Measurements from ENCODE around the gene NR0B1.

Gene NR0B1

GRCh38 chrX:30270639-30271038, 38.6 kb downstream of the NR0B1 start:
- DNase-seq (ENCODE audit: low spot score): no peak

DNA sequence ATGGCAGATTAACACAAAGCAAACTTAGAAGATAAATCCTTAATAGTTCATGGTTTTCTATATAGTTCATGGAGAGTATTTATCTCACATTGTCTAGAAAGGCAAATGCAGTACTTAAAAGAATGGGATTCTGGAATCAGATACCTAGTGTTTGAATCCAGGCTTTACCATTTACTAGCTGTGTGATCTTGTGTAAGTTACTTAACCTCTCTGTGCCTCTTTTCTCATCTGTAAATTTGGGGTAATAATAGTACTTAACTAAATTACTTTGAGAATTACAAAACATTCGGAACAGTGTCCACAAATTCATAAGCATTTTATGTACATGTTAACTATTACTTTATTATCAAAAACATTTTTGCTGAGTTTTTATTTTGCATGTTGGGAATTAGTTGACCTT, 46.4 kb downstream of the NR0B1 start:
- DNase-seq (ENCODE audit: low spot score): no peak

GRCh38 chrX:30261012-30261411, 48.2 kb downstream of the NR0B1 start:
- DNase-seq (ENCODE audit: low spot score): no peak

GRCh38 chrX:30259927-30260326, 49.3 kb downstream of the NR0B1 start:
- no peak for DNase-seq (ENCODE audit: low spot score)
